Measurements from ENCODE around the gene S100A1.
"Not testable (repeated sequence)": the region's sequence is repeated elsewhere in the genome, so short reads cannot be mapped to it uniquely, and the experiment has no call there.

Gene S100A1

DNA sequence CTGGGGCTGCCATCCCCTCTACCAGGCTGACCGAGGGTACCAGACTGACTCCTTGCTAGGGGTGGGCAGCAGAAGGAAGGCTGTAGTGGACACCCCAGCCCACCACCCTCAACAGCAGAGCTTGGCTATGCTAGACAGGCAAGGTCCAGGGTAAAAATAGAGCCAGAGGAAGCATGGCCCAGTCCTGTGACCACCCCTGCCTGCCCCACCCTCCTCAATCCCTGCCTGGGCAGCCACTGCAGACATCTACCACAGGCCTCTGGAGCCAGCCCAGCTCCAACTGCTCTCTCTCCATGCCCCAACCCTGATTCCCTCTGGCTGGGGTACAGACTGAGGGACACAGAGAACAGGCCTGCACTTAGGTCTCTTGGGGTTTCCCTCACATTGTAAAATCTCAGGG, 1.7 kb downstream of the S100A1 start:
- no peak for DNase-seq (ENCODE audit: low read depth in 2 of 2, low spot score in 1 of 2)

DNA sequence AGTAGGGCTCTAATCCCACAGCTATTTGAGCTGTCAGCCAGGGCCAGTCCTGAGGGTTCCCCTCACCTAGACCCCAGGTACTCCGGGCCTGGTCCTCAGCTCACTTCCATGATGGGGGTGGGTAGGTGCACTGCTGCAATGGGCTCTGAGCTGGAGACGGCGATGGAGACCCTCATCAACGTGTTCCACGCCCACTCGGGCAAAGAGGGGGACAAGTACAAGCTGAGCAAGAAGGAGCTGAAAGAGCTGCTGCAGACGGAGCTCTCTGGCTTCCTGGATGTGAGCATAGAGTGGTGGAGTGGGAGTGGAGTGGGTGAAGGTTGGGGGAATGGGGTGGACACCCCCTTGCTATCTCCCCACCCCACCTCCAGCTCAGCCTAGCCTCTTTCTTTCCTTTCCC, 2.1 kb downstream of the S100A1 start:
- DNase-seq (ENCODE audit: low read depth in 2 of 2, low spot score in 1 of 2), result no peak

DNA sequence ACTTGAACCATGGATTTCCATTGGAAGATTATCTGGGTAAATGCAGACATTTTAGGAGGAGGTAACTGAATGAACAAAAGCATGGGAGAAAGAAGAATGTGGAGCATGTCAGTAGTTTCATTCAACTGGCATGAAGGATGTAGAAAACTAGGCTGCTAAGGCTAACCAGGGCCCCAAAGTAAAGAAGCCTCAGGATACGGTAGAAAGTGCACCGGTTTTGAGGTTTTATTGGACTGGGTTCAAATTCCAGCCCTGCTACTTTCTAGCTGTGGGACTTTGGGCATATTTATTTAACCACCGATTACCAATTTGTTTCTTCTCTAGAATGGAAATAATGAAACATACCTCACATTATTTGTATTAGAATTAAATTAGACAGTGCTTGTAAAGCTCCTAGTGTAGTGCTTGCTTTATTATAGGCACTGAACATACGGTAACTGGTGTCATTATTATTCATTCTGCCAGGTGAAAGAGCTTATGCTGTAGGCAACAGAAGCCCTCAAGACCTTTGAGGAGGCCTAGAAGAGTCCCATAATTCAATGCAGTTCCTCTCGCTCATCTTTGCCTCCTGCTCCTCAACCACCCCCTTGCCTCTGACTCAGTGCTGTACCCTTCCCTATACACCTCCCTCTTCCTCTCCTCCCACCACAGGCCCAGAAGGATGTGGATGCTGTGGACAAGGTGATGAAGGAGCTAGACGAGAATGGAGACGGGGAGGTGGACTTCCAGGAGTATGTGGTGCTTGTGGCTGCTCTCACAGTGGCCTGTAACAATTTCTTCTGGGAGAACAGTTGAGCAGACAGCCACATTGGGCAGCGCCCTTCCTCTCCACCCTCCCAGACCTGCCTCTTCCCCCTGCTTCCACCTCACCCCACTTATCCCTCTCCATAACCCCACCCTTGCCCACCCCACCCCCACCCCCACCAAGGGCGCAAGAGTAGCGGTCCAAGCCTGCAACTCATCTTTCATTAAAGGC, 3.1 kb downstream of the S100A1 start:
- DNase-seq (ENCODE audit: low read depth in 2 of 2, low spot score in 1 of 2), result no peak

DNA sequence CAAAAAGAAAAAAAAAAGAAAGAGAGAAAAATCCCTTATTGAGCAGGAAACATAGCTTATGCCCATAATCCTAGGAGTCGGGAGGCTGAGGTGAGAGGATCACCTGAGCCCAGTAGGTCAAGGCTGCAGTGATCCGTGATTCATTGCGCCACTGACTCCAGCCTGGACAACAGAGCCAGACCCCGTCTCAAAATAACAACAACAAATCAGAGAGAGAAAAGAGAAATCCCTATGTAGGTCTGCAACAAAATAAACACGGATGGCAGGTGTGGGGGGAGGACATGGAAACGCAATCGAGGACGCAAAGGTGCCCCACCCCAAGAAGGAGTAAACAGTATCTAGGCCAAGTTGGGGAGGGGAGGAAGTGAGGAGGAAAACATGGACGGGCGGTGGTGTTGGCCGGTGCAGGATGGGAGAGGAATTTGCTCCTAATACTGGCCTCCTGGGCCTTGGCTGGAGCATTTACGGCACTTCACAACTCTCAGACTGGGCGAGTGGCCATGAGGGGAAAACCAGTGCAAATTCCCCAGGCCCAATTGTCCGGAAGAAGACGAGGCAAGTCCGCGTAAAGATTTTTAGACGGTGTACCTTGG, 5.0 kb downstream of the S100A1 start:
- no peak for DNase-seq (ENCODE audit: low read depth in 2 of 2, low spot score in 1 of 2)

DNA sequence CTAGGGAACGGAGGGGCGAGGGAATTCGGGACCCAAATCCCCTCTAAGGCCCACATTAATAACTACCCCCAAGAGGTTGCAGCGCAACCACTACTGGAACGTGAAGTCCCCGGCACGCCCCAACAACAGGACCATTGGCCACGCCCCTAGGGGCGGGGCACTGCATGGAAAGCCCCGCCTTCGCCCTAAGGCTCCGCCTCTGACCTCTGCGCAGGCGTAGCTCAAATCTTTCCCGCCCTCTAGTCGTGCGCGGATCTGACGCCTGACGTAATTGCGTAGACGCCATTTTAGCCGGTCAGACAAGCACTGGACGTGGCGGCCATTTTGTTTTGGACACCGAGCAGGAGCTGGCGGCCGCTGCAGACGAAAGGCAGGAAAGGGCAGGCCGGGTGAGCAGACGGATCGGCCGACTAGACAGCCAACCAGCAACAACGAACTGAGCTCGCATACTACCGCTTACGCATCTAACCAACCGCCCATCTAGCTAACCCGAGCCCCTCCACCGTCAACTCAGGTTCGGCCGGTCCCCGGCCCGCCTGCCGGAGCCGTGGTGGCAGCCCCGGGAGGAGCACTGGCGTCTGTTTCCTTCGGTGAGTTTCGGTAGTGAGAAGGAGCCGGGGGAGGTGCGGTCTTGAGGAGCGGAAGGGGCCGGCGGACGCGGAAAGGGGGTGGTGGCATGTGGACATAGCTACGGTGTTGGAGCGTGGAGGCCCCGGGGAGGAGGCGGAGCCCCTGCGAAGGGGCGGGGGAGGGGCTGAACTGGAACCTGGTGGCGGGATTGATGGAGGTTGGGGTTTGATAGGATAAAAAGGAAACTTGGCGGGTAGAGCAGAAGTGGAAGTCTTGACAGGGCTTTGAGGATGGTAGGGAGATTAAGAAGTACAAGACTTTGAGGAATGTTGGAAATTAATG, 5.8 kb downstream of the S100A1 start, which contains the start of gene CHTOP:
TSS of gene CHTOP (plus strand) at position 313 of the 912 bp plus-strand sequence. CDS start 2,523 bp downstream, outside the sequence.
- DNase-seq (ENCODE audit: low read depth in 2 of 2, low spot score in 1 of 2), result peak; percentile 90 to 92

DNA sequence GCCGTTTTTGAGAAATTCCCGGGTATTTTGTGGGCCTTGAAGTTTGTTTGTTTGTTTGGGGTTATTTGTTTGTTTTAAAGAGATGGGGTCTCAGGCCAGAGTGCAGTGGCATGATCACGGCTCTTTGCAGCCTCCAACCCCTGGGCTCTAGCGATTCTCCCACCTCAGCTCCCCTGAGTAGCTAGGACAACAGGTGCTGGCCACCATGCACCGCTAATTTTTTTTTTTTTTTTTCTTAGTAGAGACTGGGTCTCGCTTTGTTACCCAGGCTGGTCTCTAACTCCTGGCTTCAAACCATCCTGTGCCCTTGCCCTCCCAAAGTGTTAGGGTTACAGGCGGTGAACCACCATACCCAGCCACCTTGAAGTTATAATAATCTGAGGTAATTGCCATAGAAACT, 7.6 kb downstream of the S100A1 start:
- DNase-seq (ENCODE audit: low read depth in 2 of 2, low spot score in 1 of 2), result no peak

DNA sequence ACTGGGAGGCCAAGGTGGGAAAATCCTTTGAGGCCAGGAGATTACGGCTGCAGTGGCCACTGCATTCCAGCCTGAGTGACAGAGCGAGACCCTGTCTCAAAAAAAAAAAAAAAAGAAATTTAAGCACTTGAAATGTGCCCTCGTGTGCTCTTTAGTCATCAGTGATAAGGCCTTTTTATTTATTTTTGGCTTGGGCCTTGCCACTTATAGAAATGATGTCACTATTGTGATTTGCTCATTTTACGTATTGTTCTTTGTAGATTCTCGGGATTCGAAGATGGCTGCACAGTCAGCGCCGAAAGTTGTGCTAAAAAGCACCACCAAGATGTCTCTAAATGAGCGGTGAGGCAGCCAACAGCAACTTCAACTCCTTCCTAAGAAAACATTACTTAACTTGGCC, 8.1 kb downstream of the S100A1 start:
- no peak for DNase-seq (ENCODE audit: low read depth in 2 of 2, low spot score in 1 of 2)

DNA sequence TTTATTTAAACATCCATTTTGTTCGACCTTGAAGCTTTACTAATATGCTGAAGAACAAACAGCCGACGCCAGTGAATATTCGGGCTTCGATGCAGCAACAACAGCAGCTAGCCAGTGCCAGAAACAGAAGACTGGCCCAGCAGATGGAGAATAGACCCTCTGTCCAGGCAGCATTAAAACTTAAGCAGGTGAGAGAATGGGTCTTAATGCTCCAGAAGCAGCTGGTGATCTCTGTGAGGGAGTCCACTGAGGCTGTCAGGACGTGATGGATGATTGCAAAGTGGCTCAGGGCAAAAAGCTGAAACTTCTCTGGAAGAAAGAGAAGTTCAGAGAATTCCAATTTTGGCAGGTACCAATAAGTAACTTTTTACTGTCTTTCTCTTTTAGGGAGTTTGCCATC, 10.0 kb downstream of the S100A1 start:
- DNase-seq (ENCODE audit: low read depth in 2 of 2, low spot score in 1 of 2), result no peak

DNA sequence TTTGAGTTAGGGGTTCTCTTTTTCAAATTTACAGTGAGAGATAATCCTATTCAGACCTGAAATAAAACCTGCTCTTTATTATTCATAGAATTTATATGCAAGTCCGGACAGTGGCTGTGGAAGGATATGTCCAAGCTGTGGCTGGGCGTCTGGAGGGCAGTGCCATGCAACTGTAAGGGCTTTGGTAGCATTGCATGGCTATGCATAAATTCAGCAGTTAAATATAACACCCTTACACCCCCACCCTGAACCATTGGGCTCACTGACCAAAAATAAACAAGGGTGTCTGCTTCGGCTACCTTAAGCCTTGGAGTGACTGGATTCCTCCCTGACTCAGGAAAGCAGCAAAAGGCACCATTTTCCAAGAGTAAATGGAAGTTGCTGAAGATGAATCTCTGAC, 11.0 kb downstream of the S100A1 start:
- no peak for DNase-seq (ENCODE audit: low read depth in 2 of 2, low spot score in 1 of 2)

DNA sequence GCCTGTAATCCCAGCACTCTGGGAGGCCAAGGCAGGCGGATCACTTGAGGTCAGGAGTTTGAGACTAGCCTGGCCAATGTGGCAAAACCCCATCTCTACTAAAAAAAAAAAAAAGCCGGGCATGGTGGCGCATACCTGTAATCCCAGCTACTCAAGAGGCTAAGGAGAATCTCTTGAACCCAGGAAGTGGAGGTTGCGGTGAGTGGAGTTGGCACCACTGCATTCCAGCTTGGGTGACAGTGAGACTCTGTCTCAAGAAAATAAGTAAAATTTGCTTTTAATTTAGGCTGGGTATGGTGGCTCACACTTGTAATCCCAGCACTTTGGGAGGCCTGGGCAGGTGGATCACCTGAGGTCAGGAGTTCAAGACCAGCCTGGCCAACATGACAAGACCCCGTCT, 12.0 kb downstream of the S100A1 start:
- not testable (repeated sequence) for DNase-seq (ENCODE audit: low read depth in 2 of 2, low spot score in 1 of 2)

DNA sequence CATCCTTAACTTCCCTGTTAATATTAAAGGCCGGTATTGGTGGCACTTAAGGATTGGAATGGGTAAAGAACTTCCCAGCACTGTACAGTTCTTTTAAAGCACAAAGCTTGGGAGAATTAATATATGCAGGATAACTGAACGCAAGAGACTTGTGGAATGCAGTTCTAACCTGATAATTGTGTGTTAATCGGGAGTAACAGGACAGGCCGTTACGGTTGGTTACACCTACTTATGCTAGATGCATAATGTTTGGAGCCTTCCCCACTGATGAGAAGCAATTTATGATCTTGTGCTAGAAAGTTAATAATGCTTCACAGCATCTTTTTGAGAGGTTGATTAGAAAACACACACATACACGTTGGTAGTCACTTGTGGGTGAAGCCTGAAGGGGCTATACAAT, 12.6 kb downstream of the S100A1 start:
- no peak for DNase-seq (ENCODE audit: low read depth in 2 of 2, low spot score in 1 of 2)

DNA sequence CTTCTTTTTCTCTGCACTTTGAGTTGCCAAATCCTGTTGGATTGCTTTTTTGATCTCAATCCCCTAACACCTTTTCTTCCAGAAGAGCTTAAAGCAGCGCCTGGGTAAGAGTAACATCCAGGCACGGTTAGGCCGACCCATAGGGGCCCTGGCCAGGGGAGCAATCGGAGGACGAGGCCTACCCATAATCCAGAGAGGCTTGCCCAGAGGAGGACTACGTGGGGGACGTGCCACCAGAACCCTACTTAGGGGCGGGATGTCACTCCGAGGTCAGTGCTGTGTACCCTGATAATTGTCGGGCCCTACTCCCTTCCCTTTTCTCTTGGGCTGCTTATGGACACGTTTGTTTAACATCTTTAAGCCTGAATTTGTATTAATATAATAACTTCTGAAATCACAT, 13.9 kb downstream of the S100A1 start:
- DNase-seq (ENCODE audit: low read depth in 2 of 2, low spot score in 1 of 2), result no peak

DNA sequence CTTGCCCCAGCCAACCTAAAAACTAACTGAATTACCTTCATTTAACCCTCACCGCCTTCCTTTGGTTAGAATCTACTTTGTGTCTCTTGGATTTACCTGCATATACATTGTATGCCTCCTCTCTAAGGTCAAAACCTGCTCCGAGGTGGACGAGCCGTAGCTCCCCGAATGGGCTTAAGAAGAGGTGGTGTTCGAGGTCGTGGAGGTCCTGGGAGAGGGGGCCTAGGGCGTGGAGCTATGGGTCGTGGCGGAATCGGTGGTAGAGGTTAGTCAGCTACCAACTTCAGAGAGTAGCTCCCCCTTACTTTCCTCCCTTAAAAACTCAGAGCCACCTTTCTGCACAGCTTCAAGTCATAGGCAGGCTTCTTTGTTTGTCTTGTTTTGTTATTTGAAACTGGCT, 14.9 kb downstream of the S100A1 start:
- DNase-seq (ENCODE audit: low read depth in 2 of 2, low spot score in 1 of 2), result no peak

DNA sequence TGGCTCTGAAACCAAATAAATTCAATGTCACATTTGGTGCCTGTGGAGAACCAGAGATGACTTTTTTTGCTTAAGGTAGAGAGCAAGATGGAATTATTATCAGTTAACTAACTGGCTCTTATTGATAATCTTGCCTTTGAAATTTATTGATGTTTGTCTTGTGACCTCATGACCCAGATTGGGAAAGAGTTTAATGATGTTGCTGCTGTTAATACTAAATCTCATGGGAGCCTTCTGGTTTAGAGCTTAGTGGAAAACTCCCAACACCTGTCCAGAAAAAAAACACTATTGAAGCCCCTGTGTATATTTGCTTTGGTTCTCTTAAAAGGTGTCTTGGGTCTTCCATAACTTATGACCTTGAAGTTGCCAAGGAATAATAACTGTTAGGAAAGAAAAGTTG, 15.6 kb downstream of the S100A1 start:
- DNase-seq (ENCODE audit: low read depth in 2 of 2, low spot score in 1 of 2), result no peak

DNA sequence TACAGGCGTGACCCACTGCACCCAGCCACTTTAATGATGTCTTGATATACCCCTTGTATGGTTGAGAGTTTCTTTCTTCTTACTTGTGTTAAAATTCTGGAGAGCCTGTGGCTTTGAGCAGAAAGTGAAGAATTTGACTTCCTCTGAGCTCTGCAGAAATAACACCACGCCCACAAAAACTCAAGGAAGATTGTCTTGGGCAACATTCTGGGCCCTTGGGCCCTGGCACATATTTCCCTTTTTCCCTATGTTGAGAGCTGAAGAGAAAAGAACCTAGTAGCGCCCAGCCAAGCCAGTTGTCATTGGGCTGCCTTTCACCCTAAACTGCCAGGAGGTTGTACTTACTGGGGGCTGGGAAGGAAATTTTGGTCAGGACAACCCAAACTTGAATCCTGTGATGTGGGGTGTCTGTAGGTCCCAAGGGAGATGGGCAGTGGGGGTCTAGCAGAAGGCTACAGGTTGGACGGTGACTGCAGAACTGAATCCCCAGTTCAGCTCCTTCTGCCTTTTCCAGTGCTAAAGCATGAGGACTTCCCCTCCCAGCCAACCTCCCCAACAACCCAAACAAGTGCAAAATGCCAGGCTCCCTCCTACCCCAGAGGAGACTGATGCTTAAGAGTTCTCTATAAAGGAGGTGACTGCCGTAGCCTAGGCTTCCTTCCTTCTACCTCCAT, 18.6 kb downstream of the S100A1 start:
- DNase-seq (ENCODE audit: low read depth in 2 of 2, low spot score in 1 of 2), result no peak

DNA sequence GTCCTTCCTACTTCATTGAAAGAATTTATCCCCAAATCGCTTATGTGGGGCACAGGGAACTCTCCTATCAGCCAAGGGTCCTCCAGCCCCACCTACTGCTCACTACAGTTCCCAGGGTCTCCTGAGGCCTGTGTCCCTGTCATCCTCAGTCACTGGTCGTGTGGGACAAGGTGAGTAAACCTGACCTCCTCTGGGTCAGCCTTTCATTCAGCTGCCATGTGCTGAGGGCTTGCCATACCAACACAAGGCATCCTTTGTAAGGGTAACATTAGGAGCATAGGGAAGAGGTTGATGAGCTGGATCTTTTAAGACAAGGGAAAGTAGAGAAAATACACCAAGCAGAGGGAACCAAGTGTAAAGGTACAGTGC, 19.1 kb downstream of the S100A1 start:
- DNase-seq (ENCODE audit: low read depth in 2 of 2, low spot score in 1 of 2), result no peak

DNA sequence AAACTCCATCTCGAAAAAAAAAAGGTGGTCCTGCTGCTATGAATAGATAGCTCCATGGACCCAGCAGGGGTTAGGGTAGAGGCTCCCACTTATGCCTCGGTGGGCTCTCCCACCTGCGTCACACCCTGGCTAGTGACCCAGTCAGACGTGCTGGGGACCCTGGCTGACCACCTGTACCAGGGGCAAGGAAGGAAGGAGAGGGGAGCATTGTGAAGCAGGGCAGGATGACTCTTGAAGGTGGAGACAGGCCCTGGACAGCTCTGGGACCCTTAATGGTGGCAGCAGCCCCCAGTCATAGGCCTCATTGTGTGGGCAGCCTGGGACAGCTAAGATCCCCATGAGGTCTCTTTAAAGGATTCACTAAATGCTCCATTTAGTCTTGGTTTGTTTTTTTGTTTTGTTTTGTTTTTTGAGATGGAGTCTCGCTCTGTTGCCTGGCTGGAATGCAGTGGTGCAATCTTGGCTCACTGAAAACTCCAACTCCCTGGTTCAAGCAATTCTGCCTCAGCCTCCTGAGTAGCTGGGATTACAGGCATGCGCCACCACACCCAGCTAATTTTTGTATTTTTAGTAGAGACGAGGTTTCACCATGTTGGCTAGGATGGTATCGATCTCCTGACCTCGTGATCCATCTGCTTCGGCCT, 19.9 kb downstream of the S100A1 start:
- no peak for DNase-seq (ENCODE audit: low read depth in 2 of 2, low spot score in 1 of 2)

DNA sequence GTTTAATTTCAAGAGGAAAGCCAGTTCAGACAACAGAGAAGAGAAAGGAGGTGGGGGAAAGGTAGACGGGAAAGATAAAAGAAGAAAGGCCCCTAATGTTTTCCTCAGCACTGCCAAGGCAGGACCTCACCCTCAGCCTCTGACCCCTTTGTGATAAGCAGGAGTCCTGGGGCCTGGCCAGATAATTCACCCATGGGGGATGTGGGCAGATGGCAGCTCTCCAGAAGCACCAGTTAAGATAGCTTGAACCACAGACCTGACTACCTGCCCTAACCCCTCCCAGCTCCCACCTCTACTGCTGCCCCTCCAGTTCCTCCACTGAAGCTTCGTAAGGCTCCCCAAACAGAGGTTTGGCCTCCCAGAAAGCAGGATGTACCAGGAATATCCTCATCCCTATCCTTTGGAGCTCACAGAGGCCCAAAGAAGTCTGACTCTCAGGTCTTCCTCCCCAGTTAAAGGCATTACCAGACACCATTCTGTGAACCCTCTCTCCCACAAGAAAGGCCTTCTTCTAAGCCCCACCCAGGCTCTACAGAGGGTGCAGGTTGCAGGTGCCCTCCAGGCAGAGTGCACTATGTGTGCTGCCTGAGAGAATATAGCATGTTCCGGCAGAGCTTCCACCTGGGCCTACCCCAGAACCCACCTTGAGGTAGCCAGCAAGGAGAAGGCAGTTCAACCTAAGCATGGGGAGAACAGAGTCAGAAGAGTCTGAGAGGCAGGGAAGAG, 21.1 kb downstream of the S100A1 start:
- DNase-seq (ENCODE audit: low read depth in 2 of 2, low spot score in 1 of 2), result no peak

DNA sequence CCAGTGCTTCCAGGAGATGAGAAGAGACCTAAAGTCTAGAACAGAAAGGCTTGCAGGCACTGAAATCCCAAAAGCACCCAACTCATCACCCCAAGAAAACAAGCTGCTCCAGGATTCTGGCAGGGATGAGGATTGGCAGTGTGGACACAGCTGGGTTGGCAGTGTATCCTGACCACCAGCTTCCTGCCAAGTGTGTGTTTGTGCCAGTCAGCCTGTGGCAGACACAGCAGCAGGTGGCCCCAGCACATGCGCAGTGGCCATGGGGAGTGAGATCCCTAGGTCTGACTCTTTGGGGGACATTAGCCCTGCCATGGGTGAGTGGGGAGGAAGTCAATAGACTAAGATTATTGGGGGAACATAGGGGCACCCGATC, 21.6 kb downstream of the S100A1 start:
- no peak for DNase-seq (ENCODE audit: low read depth in 2 of 2, low spot score in 1 of 2)

DNA sequence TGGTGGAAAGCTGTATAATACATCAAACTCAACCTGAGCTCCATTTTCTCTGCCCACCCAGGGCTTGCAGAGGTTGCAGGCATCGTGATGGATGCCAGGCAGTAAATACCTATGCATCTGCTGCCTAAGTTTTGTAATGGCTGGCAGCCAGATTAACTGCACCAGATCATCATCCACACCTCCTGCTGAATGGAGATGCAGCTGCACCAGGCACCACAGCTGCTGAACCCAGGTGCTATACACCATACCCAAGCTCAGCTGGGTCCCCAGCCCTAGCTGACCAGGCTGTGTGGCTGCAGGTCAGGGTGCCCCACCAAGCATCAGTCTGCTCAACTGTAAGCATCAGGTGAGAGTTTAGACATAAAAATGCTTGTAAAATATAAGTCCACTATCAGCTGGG, 23.5 kb downstream of the S100A1 start:
- DNase-seq (ENCODE audit: low read depth in 2 of 2, low spot score in 1 of 2), result no peak

Measured in stimulated activated CD8-positive, alpha-beta memory T cell treated with anti-CD3 and anti-CD28 coated beads, Interleukin-4, amount 100 ng/mL, for 4 hours (primary cell).